ENCODE measurements around the gene NSRP1.

GRCh38 chr17:30212750-30213149 is 96.1 kb downstream of the NSRP1 start:
- TF ChIP-seq, protein P1, sequence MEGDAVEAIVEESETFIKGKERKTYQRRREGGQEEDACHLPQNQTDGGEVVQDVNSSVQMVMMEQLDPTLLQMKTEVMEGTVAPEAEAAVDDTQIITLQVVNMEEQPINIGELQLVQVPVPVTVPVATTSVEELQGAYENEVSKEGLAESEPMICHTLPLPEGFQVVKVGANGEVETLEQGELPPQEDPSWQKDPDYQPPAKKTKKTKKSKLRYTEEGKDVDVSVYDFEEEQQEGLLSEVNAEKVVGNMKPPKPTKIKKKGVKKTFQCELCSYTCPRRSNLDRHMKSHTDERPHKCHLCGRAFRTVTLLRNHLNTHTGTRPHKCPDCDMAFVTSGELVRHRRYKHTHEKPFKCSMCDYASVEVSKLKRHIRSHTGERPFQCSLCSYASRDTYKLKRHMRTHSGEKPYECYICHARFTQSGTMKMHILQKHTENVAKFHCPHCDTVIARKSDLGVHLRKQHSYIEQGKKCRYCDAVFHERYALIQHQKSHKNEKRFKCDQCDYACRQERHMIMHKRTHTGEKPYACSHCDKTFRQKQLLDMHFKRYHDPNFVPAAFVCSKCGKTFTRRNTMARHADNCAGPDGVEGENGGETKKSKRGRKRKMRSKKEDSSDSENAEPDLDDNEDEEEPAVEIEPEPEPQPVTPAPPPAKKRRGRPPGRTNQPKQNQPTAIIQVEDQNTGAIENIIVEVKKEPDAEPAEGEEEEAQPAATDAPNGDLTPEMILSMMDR (IDR thresholded peaks at IDR 0.05 in 8 of 11, conservative IDR thresholded peaks at IDR 0.05 in 3 of 11), result no peak
- TF ChIP-seq POLR2A (IDR thresholded peaks at IDR 0.05), result no peak
- TF ChIP-seq POLR2AphosphoS5 (IDR thresholded peaks at IDR 0.05), result no peak
